Panc1 (cell line): ENCODE measurements around the gene PRDX1. TPM values are rescaled to one million over a fixed set of nuclear protein-coding genes. Genes with fewer than 3 reads are reported as not detected.

Source experiments
- ATAC-seq: fragments of 200-7000 bp; cut with Tn5 transposase; 2 replicates; pipeline ENCODE4 v1.9.1; 2020; ENCODE audit warnings: mild to moderate bottlenecking, moderate library complexity
- BruUV-seq: library from RNA; stranded (reverse); fragments of 400-500 nt; replicated peaks from 2 replicates; lab custom pipeline; 2021; lab: Mats Ljungman, UMichigan
- CTCF ChIA-PET: fragments of 300-600 bp; sonication (Branson Sonifier 250); formaldehyde crosslinking; loops from one replicate; lab custom pipeline; 2022; ENCODE audit warnings: antibody characterized with exemption; lab: Charles Lee
- POLR2A ChIA-PET: fragments of 300-600 bp; sonication (Branson Sonifier 250); formaldehyde crosslinking; loops from one replicate; lab custom pipeline; 2022; ENCODE audit warnings: antibody characterized with exemption; lab: Charles Lee
- DNase-seq: peaks from one replicate; pipeline ENCODE4 v3.0.0-alpha.2; 2010; ENCODE audit warnings: low read depth, low spot score
- H3K27ac ChIP-seq: 2 replicates; pipeline ENCODE4 v1.5.1; 2011; ENCODE audit warnings: mild to moderate bottlenecking, low read length, inconsistent platforms
- H3K27me3 ChIP-seq: fragments of 200-500 bp; sonication (Bioruptor generic); 2 replicates; pipeline ENCODE4 v1.6.0; 2014; ENCODE audit warnings: low read length, inconsistent platforms; ENCODE audit not compliant: control insufficient read depth, insufficient read depth
- H3K36me3 ChIP-seq: fragments of 200-500 bp; sonication (Bioruptor generic); 2 replicates; pipeline ENCODE4 v1.5.1; 2014; ENCODE audit warnings: inconsistent platforms, mild to moderate bottlenecking, low read length, moderate library complexity; ENCODE audit not compliant: control insufficient read depth, insufficient read depth
- H3K4me1 ChIP-seq: 2 replicates; pipeline ENCODE4 v1.5.1; 2011; ENCODE audit warnings: inconsistent platforms, mild to moderate bottlenecking, low read length, moderate library complexity; ENCODE audit not compliant: control insufficient read depth, insufficient read depth
- H3K4me3 ChIP-seq, 2 experiments: 2 replicates each; pipeline ENCODE4 v1.5.1; 2011 to 2012; ENCODE audit warnings: low read depth in 2 of 2, low read length in 2 of 2, mild to moderate bottlenecking in 2 of 2, inconsistent platforms in 1 of 2, moderate library complexity in 1 of 2
- H3K9me3 ChIP-seq: fragments of 200-500 bp; sonication (Bioruptor generic); 2 replicates; pipeline ENCODE4 v1.5.1; 2014; ENCODE audit warnings: low read depth, mild to moderate bottlenecking, inconsistent platforms, low read length, moderate library complexity; ENCODE audit not compliant: control insufficient read depth, insufficient read depth
- CTCF ChIP-seq: fragments of 450-650 bp; IDR thresholded peaks from 2 replicates; pipeline ENCODE4 v1.5.1; 2017; ENCODE audit warnings: mild to moderate bottlenecking
- POLR2AphosphoS5 ChIP-seq: IDR thresholded peaks from 2 replicates; pipeline ENCODE4 v1.6.1; 2012; ENCODE audit warnings: mild to moderate bottlenecking, low read depth, low read length, moderate library complexity
- SIN3A ChIP-seq: IDR thresholded peaks from 2 replicates; pipeline ENCODE4 v1.6.1; 2012; ENCODE audit warnings: low read depth, mild to moderate bottlenecking, low read length, moderate library complexity, borderline replicate concordance; ENCODE audit not compliant: insufficient read depth
- TCF7L2 ChIP-seq: IDR thresholded peaks from 2 replicates; pipeline ENCODE4 v1.6.1; 2011; ENCODE audit warnings: mild to moderate bottlenecking, low read depth, low read length, inconsistent platforms
- in situ Hi-C: cut with HindIII; loops from 2 replicates; pipeline ENCODE4 v1.10.0; 2016; ENCODE audit warnings: low sequenced_read_pairs, low pct_unique_long_range_greater_than_20kb
- intact Hi-C: fragments of 100-400 bp; cut with micrococcal nuclease; formaldehyde crosslinking; loops from one replicate; pipeline ENCODE4 v1.10.0; 2022; ENCODE audit not compliant: unreplicated experiment
- total RNA-seq: library from RNA; stranded (reverse); gene quantifications from one replicate; pipeline ENCODE4 v1.2.1, GENCODE V29; 2021; ENCODE audit not compliant: unreplicated experiment
- TF ChIP-seq, protein P1 (sequence below), 2 experiments: IDR thresholded peaks; 2 replicates each; pipeline ENCODE4 v1.6.1; 2011 to 2012; ENCODE audit warnings: low read depth in 2 of 2, control low read depth in 1 of 2, low read length in 1 of 2, mild to moderate bottlenecking in 1 of 2, moderate library complexity in 1 of 2; ENCODE audit not compliant: insufficient read depth in 1 of 2

PRDX1 gene
- total RNA-seq, 1 experiment from 2014 or later, result 719 TPM

GRCh38 chr1:45507195-45507594 lies 14.5 kb downstream of the PRDX1 start:
- TF ChIP-seq TCF7L2 (no peak), POLR2AphosphoS5 (no peak), SIN3A (no peak), CTCF (no peak)
- TF ChIP-seq, protein P1, sequence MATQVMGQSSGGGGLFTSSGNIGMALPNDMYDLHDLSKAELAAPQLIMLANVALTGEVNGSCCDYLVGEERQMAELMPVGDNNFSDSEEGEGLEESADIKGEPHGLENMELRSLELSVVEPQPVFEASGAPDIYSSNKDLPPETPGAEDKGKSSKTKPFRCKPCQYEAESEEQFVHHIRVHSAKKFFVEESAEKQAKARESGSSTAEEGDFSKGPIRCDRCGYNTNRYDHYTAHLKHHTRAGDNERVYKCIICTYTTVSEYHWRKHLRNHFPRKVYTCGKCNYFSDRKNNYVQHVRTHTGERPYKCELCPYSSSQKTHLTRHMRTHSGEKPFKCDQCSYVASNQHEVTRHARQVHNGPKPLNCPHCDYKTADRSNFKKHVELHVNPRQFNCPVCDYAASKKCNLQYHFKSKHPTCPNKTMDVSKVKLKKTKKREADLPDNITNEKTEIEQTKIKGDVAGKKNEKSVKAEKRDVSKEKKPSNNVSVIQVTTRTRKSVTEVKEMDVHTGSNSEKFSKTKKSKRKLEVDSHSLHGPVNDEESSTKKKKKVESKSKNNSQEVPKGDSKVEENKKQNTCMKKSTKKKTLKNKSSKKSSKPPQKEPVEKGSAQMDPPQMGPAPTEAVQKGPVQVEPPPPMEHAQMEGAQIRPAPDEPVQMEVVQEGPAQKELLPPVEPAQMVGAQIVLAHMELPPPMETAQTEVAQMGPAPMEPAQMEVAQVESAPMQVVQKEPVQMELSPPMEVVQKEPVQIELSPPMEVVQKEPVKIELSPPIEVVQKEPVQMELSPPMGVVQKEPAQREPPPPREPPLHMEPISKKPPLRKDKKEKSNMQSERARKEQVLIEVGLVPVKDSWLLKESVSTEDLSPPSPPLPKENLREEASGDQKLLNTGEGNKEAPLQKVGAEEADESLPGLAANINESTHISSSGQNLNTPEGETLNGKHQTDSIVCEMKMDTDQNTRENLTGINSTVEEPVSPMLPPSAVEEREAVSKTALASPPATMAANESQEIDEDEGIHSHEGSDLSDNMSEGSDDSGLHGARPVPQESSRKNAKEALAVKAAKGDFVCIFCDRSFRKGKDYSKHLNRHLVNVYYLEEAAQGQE (IDR thresholded peaks at IDR 0.05; ENCODE audit: insufficient read depth in 1 of 2, low read depth in 2 of 2, low read length in 1 of 2), result no peak
- DNase-seq, result no peak
- ChIA-PET POLR2A (no interaction called here), CTCF (no interaction called here)
- Histone ChIP-seq H3K4me3 (no peak overlapping the region), H3K4me1 (no peaks in the 10 kb centered on the region), H3K9me3 (no peaks in the 10 kb centered on the region), H3K27me3 (no peaks in the 10 kb centered on the region), H3K36me3 (peaks cover 16% of the 10 kb centered on the region), H3K27ac (no peak overlapping the region)
- peak; percentile 6; the same call in 1 of the 2 replicates for ATAC-seq
- BruUV-seq, result no TSS peak
- in situ Hi-C loops (no loop called here), intact Hi-C loops (no loop called here)

GRCh38 chr1:45503462-45504360 lies 18.0 kb downstream of the PRDX1 start:
- H3K27ac ChIP-seq, result no peak overlapping the region
- H3K36me3 ChIP-seq, result no peaks in the 10 kb centered on the region
- ChIA-PET CTCF (interaction anchor here (0.7 kb wide), 1 partner anchor 68 kb away, joined by 5 read pairs; no protein-coding TSS in a partner anchor), POLR2A (no interaction called here)
- H3K4me1 ChIP-seq, result peaks cover 19% of the 10 kb centered on the region
- no peaks in the 10 kb centered on the region for H3K27me3 ChIP-seq
- no peak overlapping the region for H3K4me3 ChIP-seq
- DNase-seq (no peak), ATAC-seq (no peak)
- no TSS peak for BruUV-seq
- intact Hi-C loops, result no loop called here
- no peaks in the 10 kb centered on the region for H3K9me3 ChIP-seq
- in situ Hi-C loops, result no loop called here
- TF ChIP-seq, protein P1 (IDR thresholded peaks at IDR 0.05; ENCODE audit: insufficient read depth in 1 of 2, low read depth in 2 of 2, low read length in 1 of 2), result no peak
- TF ChIP-seq TCF7L2 (no peak), SIN3A (no peak), POLR2AphosphoS5 (no peak), CTCF (no peak)
